Right lobe of liver (tissue), 6 donors: ENCODE data around the gene CAPZB. TPM values are rescaled to one million over a fixed set of nuclear protein-coding genes. Genes with fewer than 3 reads are reported as not detected.

Source experiments
- ATAC-seq, 4 donors: fragments of 200-7000 bp; cut with Tn5 transposase; one replicate each; pipeline ENCODE4 v1.9.1; 2020; ENCODE audit warnings: mild to moderate bottlenecking in 4 of 4, moderate library complexity in 4 of 4
- DNase-seq, 3 donors: peaks; one replicate each; pipeline ENCODE4 v3.0.0-alpha.2; 2020
- H3K27ac ChIP-seq, 3 donors: fragments of 200-600 bp; one replicate each; pipeline ENCODE4 v1.8.0; 2022
- H3K27me3 ChIP-seq, 2 donors: fragments of 200-600 bp; one replicate each; pipeline ENCODE4 v1.8.0; 2022
- H3K36me3 ChIP-seq, 4 donors: fragments of 200-600 bp; sonication (generic) in 1 of 4; one replicate each; pipeline versions ENCODE4 v1.5.1 to v1.8.0; 2017 to 2022; ENCODE audit warnings: control low read depth in 1 of 4
- H3K4me1 ChIP-seq, 4 donors: fragments of 200-600 bp; sonication (generic) in 1 of 4; one replicate each; pipeline versions ENCODE4 v1.5.1 to v1.8.0; 2017 to 2022; ENCODE audit warnings: control low read depth in 1 of 4
- H3K4me3 ChIP-seq, 3 donors: fragments of 200-600 bp; one replicate each; pipeline ENCODE4 v1.8.0; 2022
- H3K9me3 ChIP-seq, 4 donors: fragments of 200-600 bp; sonication (generic) in 1 of 4; one replicate each; pipeline versions ENCODE4 v1.5.1 to v1.8.0; 2017 to 2022; ENCODE audit warnings: control low read depth in 1 of 4
- CTCF ChIP-seq, 4 donors: fragments of 200-600 bp in 3 of 4; fragments of 450-650 bp in 1 of 4; IDR thresholded peaks; one replicate each; pipeline versions ENCODE4 v1.5.1 to v1.8.0; 2016 to 2022; ENCODE audit warnings: antibody characterized with exemption in 4 of 4, mild to moderate bottlenecking in 2 of 4
- POLR2A ChIP-seq: fragments of 450-650 bp; IDR thresholded peaks from one replicate; pipeline ENCODE4 v1.6.1; 2017; ENCODE audit warnings: antibody characterized with exemption, mild to moderate bottlenecking
- WGBS: methylation state at CpG from one replicate; pipeline ENCODE4 v1.1.6; 2018; ENCODE audit warnings: low coverage, low lambda C conversion rate; ENCODE audit not compliant: insufficient coverage; ENCODE audit errors: missing lambda C conversion rate; 5-methylcytosine and 5-hydroxymethylcytosine counted together
- intact Hi-C, 2 donors: fragments of 100-400 bp; cut with DNase I; formaldehyde crosslinking; loops; one replicate each; pipeline versions ENCODE4 v1.11.2 to v1.14.1; 2022
- total RNA-seq, 6 experiments: library from RNA; depleted of rRNA in 2 of 6; stranded (reverse); fragments of >200 nt in 2 of 6; fragmentation: NEBNext Ultra II Directional in 3 of 6; extraction: Animal tissue kit (Norgen Biotek cat#: 25700) in 3 of 6; gene quantifications; one replicate each; pipeline versions ENCODE4 v1.1.0 to v1.2.4, GENCODE V29; 2016 to 2023
- donor health status: DM: no; HTN: yes; CAD: no.
- donor health status: DM: no; HTN: no; CAD: no.
- donor health status: DM: no; HTN: no; CAD: no.
- donor health status: DM: no; HTN: yes; CAD: no.
- donor health status: DM: no; HTN: yes; CAD: no.

The CAPZB gene
- total RNA-seq, 6 experiments from 2014 or later, result 53.5 to 117 (median 88.0) TPM

GRCh38 chr1:19436716-19437476 is 48.4 kb downstream of the CAPZB start:
- no peak for TF ChIP-seq POLR2A
- TF ChIP-seq CTCF (IDR thresholded peaks at IDR 0.05), result no peak
- 14% methylated on average over 6 of the region's 8 CpGs for WGBS
- Histone ChIP-seq H3K27ac (peak overlapping the region; percentile 54 to 68 (median 64)), H3K36me3 (no peaks in the 10 kb centered on the region), H3K9me3 (no peaks in the 10 kb centered on the region), H3K27me3 (no peaks in the 10 kb centered on the region), H3K4me1 (peaks cover 0 to 48% (median 19%) of the 10 kb centered on the region in 4 donors), H3K4me3 (no peak overlapping the region)
- ATAC-seq, result peak; percentile 81 to 94 (median 94)
- intact Hi-C loops, result no loop called here
- DNase-seq, result peak; percentile 80 to 91 (median 90)

GRCh38 chr1:19435851-19436455 is 49.4 kb downstream of the CAPZB start:
- Histone ChIP-seq H3K36me3 (no peaks in the 10 kb centered on the region), H3K4me1 (peaks cover 0 to 48% (median 19%) of the 10 kb centered on the region in 4 donors), H3K4me3 (no peak overlapping the region), H3K27me3 (no peaks in the 10 kb centered on the region), H3K9me3 (no peaks in the 10 kb centered on the region), H3K27ac (peak overlapping the region in 2 of 3 donors; percentile 54 to 64)
- intact Hi-C loops, result no loop called here
- ATAC-seq (peak in 1 of 4 donors; percentile 8), DNase-seq (no peak)
- TF ChIP-seq POLR2A, result no peak
- no peak for TF ChIP-seq CTCF (IDR thresholded peaks at IDR 0.05)
- WGBS, result 64% methylated on average over 12 of the region's 13 CpGs

- Histone ChIP-seq H3K4me3 (no peak overlapping the region), H3K9me3 (no peaks in the 10 kb centered on the region), H3K4me1 (peaks cover 0 to 54% (median 23%) of the 10 kb centered on the region in 4 donors), H3K27me3 (no peaks in the 10 kb centered on the region), H3K36me3 (no peaks in the 10 kb centered on the region), H3K27ac (peak overlapping the region; percentile 5 to 54 (median 29))
- TF ChIP-seq CTCF (IDR thresholded peaks at IDR 0.05) (no peak), POLR2A (no peak)
- no peak for DNase-seq
- WGBS, result 38% methylated on average over 4 of the region's 4 CpGs
- intact Hi-C loops, result no loop called here
- peak in 2 of 4 donors; percentile 8 to 15 for ATAC-seq
These were observed 50.2 kb downstream of the CAPZB start for GRCh38 chr1:19435181-19435580.

- no peak overlapping the region for H3K4me3 ChIP-seq
- H3K27me3 ChIP-seq, result no peaks in the 10 kb centered on the region
- WGBS, result no CpG with 5 or more reads among the region's 2 CpGs
- TF ChIP-seq CTCF (IDR thresholded peaks at IDR 0.05), result no peak
- no peak for TF ChIP-seq POLR2A
- peaks cover 0 to 53% (median 20%) of the 10 kb centered on the region in 4 donors for H3K4me1 ChIP-seq
- ATAC-seq (no peak), DNase-seq (no peak)
- H3K36me3 ChIP-seq, result no peaks in the 10 kb centered on the region
- H3K27ac ChIP-seq, result no peak overlapping the region
- intact Hi-C loops, result no loop called here
- H3K9me3 ChIP-seq, result no peaks in the 10 kb centered on the region
These were observed 51.7 kb downstream of the CAPZB start for GRCh38 chr1:19433719-19433998.
